GM06990 (cell line): ENCODE results near the gene HSD17B10.
A peak's percentile ranks its signal among the peaks of the same experiment; 100 is the strongest.

Source experiments
- DNase-seq: peaks from one replicate; pipeline ENCODE4 v3.0.0-alpha.2; 2011; ENCODE audit not compliant: insufficient read length; ENCODE audit errors: extremely low read depth
- H3K27me3 ChIP-seq: replicated peaks from 2 replicates; pipeline ENCODE4 v1.6.0; 2011; ENCODE audit warnings: low read length; ENCODE audit not compliant: control insufficient read depth, insufficient read depth
- H3K36me3 ChIP-seq: 2 replicates; pipeline ENCODE4 v1.5.1; 2011; ENCODE audit warnings: low read length; ENCODE audit not compliant: control insufficient read depth, insufficient read depth
- H3K4me3 ChIP-seq: replicated peaks from 2 replicates; pipeline ENCODE4 v1.5.1; 2011; ENCODE audit warnings: low read depth, mild to moderate bottlenecking, control low read depth, low read length
- CTCF ChIP-seq: IDR thresholded peaks from 2 replicates; pipeline ENCODE4 v1.5.1; 2011; ENCODE audit warnings: low read length, control low read depth, mild to moderate bottlenecking, inconsistent platforms; ENCODE audit not compliant: insufficient read depth, poor library complexity, severe bottlenecking

Gene HSD17B10

GRCh38 chrX:53433651-53434639 lies at the start of gene HSD17B10:
TSS of gene HSD17B10 (minus strand) at chrX:53434370. CDS start at chrX:53434345, 25 bp downstream.
- peak; percentile 90 for DNase-seq
- no peaks in the 10 kb centered on the region for H3K27me3 ChIP-seq
- H3K4me3 ChIP-seq: peak within 1 kb of the TSS; percentile 94
- TF ChIP-seq CTCF: no peak
- peaks cover 21% of the 10 kb centered on the region for H3K36me3 ChIP-seq

GRCh38 chrX:53483416-53483815 lies 49.2 kb upstream of the HSD17B10 start:
- Histone ChIP-seq H3K27me3 (no peaks in the 10 kb centered on the region), H3K36me3 (no peaks in the 10 kb centered on the region), H3K4me3 (no peak overlapping the region)
- DNase-seq: no peak
- TF ChIP-seq CTCF: no peak

- peak; percentile 15 for DNase-seq
- Histone ChIP-seq H3K27me3 (no peaks in the 10 kb centered on the region), H3K36me3 (no peaks in the 10 kb centered on the region), H3K4me3 (no peak overlapping the region)
- peak; percentile 88 for TF ChIP-seq CTCF
These were observed 47.8 kb upstream of the HSD17B10 start for GRCh38 chrX:53481816-53482465.

GRCh38 chrX:53481093-53481492 lies 46.9 kb upstream of the HSD17B10 start:
- Histone ChIP-seq H3K36me3 (no peaks in the 10 kb centered on the region), H3K4me3 (no peak overlapping the region), H3K27me3 (no peaks in the 10 kb centered on the region; the same call in 1 of the 2 replicates)
- TF ChIP-seq CTCF: peak; percentile 65
- DNase-seq: no peak

- DNase-seq: no peak
These were observed 45.1 kb upstream of the HSD17B10 start for GRCh38 chrX:53479301-53479700.

More at GRCh38 chrX:53479301-53479700, 45.1 kb upstream of the HSD17B10 start:
- no peaks in the 10 kb centered on the region for H3K36me3 ChIP-seq
- no peak for TF ChIP-seq CTCF
- H3K27me3 ChIP-seq: no peaks in the 10 kb centered on the region; the same call in 1 of the 2 replicates
- H3K4me3 ChIP-seq: no peak overlapping the region
